ENCODE measurements around the gene NUP205. TPM values are rescaled to one million over a fixed set of nuclear protein-coding genes. Genes with fewer than 3 reads are reported as not detected.

NUP205 gene
- total RNA-seq, 1 experiment from 2014 or later = 91.0 TPM

GRCh38 chr7:135693558-135693957, 135.8 kb downstream of the NUP205 start (continued):
- no peak for TF ChIP-seq CTCF (IDR thresholded peaks at IDR 0.05 in 2 of 3, conservative IDR thresholded peaks at IDR 0.05 in 1 of 3; ENCODE audit: borderline replicate concordance in 1 of 3, insufficient read depth in 1 of 3, low read depth in 2 of 3, low read length in 2 of 3)

GRCh38 chr7:135697276-135698049, 139.7 kb downstream of the NUP205 start:
- no peaks in the 10 kb centered on the region for H4K20me1 ChIP-seq (ENCODE audit: insufficient read depth)
- ChIA-PET CTCF (interaction anchor here (1.0 kb wide), 1 partner anchor 14 kb away, joined by 3 read pairs; no protein-coding TSS in a partner anchor), RAD21 (ENCODE audit: low non-redundant PET in 1 of 2, low total read pairs in 2 of 2, uncharacterized antibody in 2 of 2, unreplicated experiment in 2 of 2) (no interaction called here), POLR2A (no interaction called here)
- no peaks in the 10 kb centered on the region for H3K36me3 ChIP-seq (ENCODE audit: control insufficient read depth in 1 of 2, insufficient read depth in 2 of 2, low read length in 2 of 2)
- BruUV-seq (replicated peaks) = no TSS peak
- no peak overlapping the region for H3K4me3 ChIP-seq (replicated peaks in 1 of 2; ENCODE audit: low read depth in 1 of 2, low read length in 2 of 2)
- H3K9ac ChIP-seq (ENCODE audit: low read length) = no peak overlapping the region
- H2AFZ ChIP-seq (ENCODE audit: low read depth, low read length, poor library complexity, severe bottlenecking) = no peak overlapping the region
- H3K4me2 ChIP-seq (ENCODE audit: low read length) = no peak overlapping the region
- H3K4me1 ChIP-seq (ENCODE audit: control insufficient read depth in 1 of 2, insufficient read depth in 2 of 2, low read length in 2 of 2) = peaks cover 0 to under 1% of the 10 kb centered on the region in 2 experiments; a peak in 1 of 4 replicates
- H3K79me2 ChIP-seq (ENCODE audit: insufficient read depth, low read length) = no peaks in the 10 kb centered on the region
- DNase-seq (ENCODE audit: low read depth, low spot score) (no peak), ATAC-seq (no peak)
- no peak for TF ChIP-seq REST (IDR thresholded peaks at IDR 0.05; ENCODE audit: low read depth)
- no peak for TF ChIP-seq ATF3 (IDR thresholded peaks at IDR 0.05)
- no peak for TF ChIP-seq POLR2AphosphoS5 (IDR thresholded peaks at IDR 0.05; ENCODE audit: low read depth, low read length)
- TF ChIP-seq SRF (IDR thresholded peaks at IDR 0.05; ENCODE audit: low read depth) = no peak
- TF ChIP-seq EZH2 (IDR thresholded peaks at IDR 0.05) = no peak
- TF ChIP-seq EGR1 (IDR thresholded peaks at IDR 0.05; ENCODE audit: low read depth) = no peak
- no peak for TF ChIP-seq SP1 (IDR thresholded peaks at IDR 0.05; ENCODE audit: low read depth)
- no peak for TF ChIP-seq SIN3A (IDR thresholded peaks at IDR 0.05; ENCODE audit: low read depth)
- TF ChIP-seq FOSL1 (IDR thresholded peaks at IDR 0.05; ENCODE audit: low read depth) = no peak
- TF ChIP-seq MAX (IDR thresholded peaks at IDR 0.05) = no peak
- no peak for TF ChIP-seq CEBPB (IDR thresholded peaks at IDR 0.05; ENCODE audit: low read depth)
- TF ChIP-seq EZH2phosphoT487 (IDR thresholded peaks at IDR 0.05; ENCODE audit: borderline replicate concordance) = no peak
- no peak for TF ChIP-seq CTCF (IDR thresholded peaks at IDR 0.05 in 2 of 3, conservative IDR thresholded peaks at IDR 0.05 in 1 of 3; ENCODE audit: borderline replicate concordance in 1 of 3, insufficient read depth in 1 of 3, low read depth in 2 of 3, low read length in 2 of 3)
- TF ChIP-seq ZFX (IDR thresholded peaks at IDR 0.05) = no peak
- TF ChIP-seq YY1 (IDR thresholded peaks at IDR 0.05; ENCODE audit: extremely low read depth, insufficient replicate concordance, low read depth, low read length) = no peak
- TF ChIP-seq JUND (IDR thresholded peaks at IDR 0.05) = no peak
- no peak for TF ChIP-seq CBX3 (IDR thresholded peaks at IDR 0.05; ENCODE audit: low read depth)
- H3K27ac ChIP-seq (ENCODE audit: low read depth, low read length) = no peak overlapping the region
- no peaks in the 10 kb centered on the region for H3K27me3 ChIP-seq (ENCODE audit: insufficient read depth, low read length)
- H3K9me2 ChIP-seq (ENCODE audit: insufficient read depth) = no peaks in the 10 kb centered on the region
- intact Hi-C loops (cut with micrococcal nuclease) = no loop called here
- no peaks in the 10 kb centered on the region for H3K9me3 ChIP-seq (ENCODE audit: control insufficient read depth in 1 of 2, insufficient read depth in 1 of 2, low read depth in 1 of 2, low read length in 2 of 2)
